HepG2 (cell line): Measurements from ENCODE around the gene CUL7. TPM values are rescaled to one million over a fixed set of nuclear protein-coding genes. Genes with fewer than 3 reads are reported as not detected.
A peak's percentile ranks its signal among the peaks of the same experiment; 100 is the strongest.

Experiments used
- ATAC-seq: fragments of 200-7000 bp; cut with Tn5 transposase; 3 replicates; pipeline ENCODE4 v1.9.1; 2020; ENCODE audit warnings: mild to moderate bottlenecking, moderate library complexity
- BruUV-seq: library from RNA; stranded (reverse); fragments of 400-500 nt; replicated peaks from 2 replicates; lab custom pipeline; 2021; lab: Mats Ljungman, UMichigan
- CTCF ChIA-PET: fragments of 300-600 bp; formaldehyde crosslinking; extraction: SDS; loops from one replicate; lab custom pipeline; 2021; ENCODE audit warnings: low total read pairs, inconsistent platforms, low intra/inter-chr PET ratio; lab: Yijun Ruan, JAX
- POLR2A ChIA-PET: fragments of 350-600 bp; sonication (Branson Sonifier 250); formaldehyde crosslinking; loops from one replicate; lab custom pipeline; 2020; ENCODE audit warnings: antibody characterized with exemption, inconsistent platforms; lab: Yijun Ruan, JAX
- DNase-seq: peaks from one replicate; pipeline ENCODE4 v3.0.0-alpha.2; 2015; ENCODE audit warnings: low spot score
- FAIRE-seq: peaks from 3 replicates; lab custom pipeline; 2011; peaks lifted over from hg19 to GRCh38; lab: Jason Lieb, UNC
- H2AFZ ChIP-seq: one replicate; pipeline ENCODE4 v1.6.1; 2011; ENCODE audit warnings: low read length, inconsistent platforms
- H3K27ac ChIP-seq: fragments of 300-600 bp; 3 replicates; pipeline ENCODE4 v1.8.0; 2011; ENCODE audit warnings: mixed run types, mild to moderate bottlenecking, mixed read lengths, low read length, inconsistent platforms; ENCODE audit not compliant: insufficient read depth; ENCODE audit errors: extremely low read length
- H3K27me3 ChIP-seq, 2 experiments: fragments of 200-600 bp in 1 of 2; 2 replicates in 1 of 2; 3 replicates in 1 of 2; pipeline versions ENCODE4 v1.6.0 to v1.8.0; 2011; ENCODE audit warnings: low read length in 2 of 2, mild to moderate bottlenecking in 2 of 2, moderate library complexity in 2 of 2, inconsistent platforms in 1 of 2; ENCODE audit not compliant: insufficient read depth in 2 of 2, control insufficient read depth in 1 of 2
- H3K36me3 ChIP-seq, 2 experiments: fragments of 200-600 bp in 1 of 2; replicated peaks in 1 of 2; 2 replicates in 1 of 2; 3 replicates in 1 of 2; pipeline versions ENCODE4 v1.5.1 to v1.8.0; 2011; ENCODE audit warnings: low read length in 2 of 2, inconsistent platforms in 1 of 2; ENCODE audit not compliant: insufficient read depth in 2 of 2, control insufficient read depth in 1 of 2
- H3K4me1 ChIP-seq: 2 replicates; pipeline ENCODE4 v1.5.1; 2012; ENCODE audit warnings: low read length, inconsistent platforms; ENCODE audit not compliant: insufficient read depth
- H3K4me2 ChIP-seq: 2 replicates; pipeline ENCODE4 v1.6.0; 2011; ENCODE audit warnings: low read depth, low read length, inconsistent platforms
- H3K4me3 ChIP-seq, 3 experiments: fragments of 200-600 bp in 1 of 3; sonication (generic), shearing (Covaris generic) in 1 of 3; replicated peaks in 1 of 3; 2 replicates each; pipeline ENCODE4 v1.5.1; 2011 to 2016; ENCODE audit warnings: low read length in 3 of 3, inconsistent platforms in 2 of 3, low read depth in 2 of 3, mild to moderate bottlenecking in 2 of 3, control low read depth in 1 of 3, mixed read lengths in 1 of 3; ENCODE audit not compliant: insufficient read depth in 1 of 3
- H3K79me2 ChIP-seq: one replicate; pipeline ENCODE4 v1.6.1; 2011; ENCODE audit warnings: low read length, inconsistent platforms; ENCODE audit not compliant: insufficient read depth
- H3K9ac ChIP-seq: 2 replicates; pipeline ENCODE4 v1.6.0; 2011; ENCODE audit warnings: mild to moderate bottlenecking, low read depth, low read length, inconsistent platforms; ENCODE audit not compliant: insufficient read depth
- H3K9me3 ChIP-seq: 2 replicates; pipeline ENCODE4 v1.5.1; 2012; ENCODE audit warnings: mild to moderate bottlenecking, low read length
- H4K20me1 ChIP-seq: 2 replicates; pipeline ENCODE4 v1.6.0; 2011; ENCODE audit warnings: inconsistent platforms, mild to moderate bottlenecking, low read length, moderate library complexity; ENCODE audit not compliant: insufficient read depth
- GATA4 ChIP-seq: sonication (generic); IDR thresholded peaks from 2 replicates; pipeline ENCODE4 v1.6.1; 2016; ENCODE audit warnings: antibody characterized with exemption, low read depth, borderline replicate concordance
- ISL2 ChIP-seq: sonication (generic); formaldehyde crosslinking; IDR thresholded peaks from 2 replicates; pipeline ENCODE4 v1.5.0; 2020; ENCODE audit warnings: missing genetic modification reagents
- NFE2L1 ChIP-seq: sonication (generic); formaldehyde crosslinking; IDR thresholded peaks from 2 replicates; pipeline ENCODE4 v1.4.0; 2020; ENCODE audit warnings: missing genetic modification reagents, mild to moderate bottlenecking, borderline replicate concordance
- NKX3-1 ChIP-seq: sonication (generic); formaldehyde crosslinking; IDR thresholded peaks from 2 replicates; pipeline ENCODE4 v1.5.0; 2020; ENCODE audit warnings: missing genetic modification reagents
- WGBS: methylation state at CpG from one replicate; pipeline ENCODE4 v1.1.6; 2017; ENCODE audit warnings: low lambda C conversion rate; 5-methylcytosine and 5-hydroxymethylcytosine counted together
- in situ Hi-C: cut with HindIII; loops from 2 replicates; pipeline ENCODE4 v1.10.0; 2017; ENCODE audit warnings: low pct_unique_long_range_greater_than_20kb; ENCODE audit not compliant: extremely low pct_ligation_motif_present
- intact Hi-C: fragments of 100-400 bp; cut with micrococcal nuclease; formaldehyde crosslinking; loops from one replicate; pipeline ENCODE4 v1.10.0; 2022; ENCODE audit not compliant: unreplicated experiment
- polyA plus RNA-seq, 8 experiments: library from polyadenylated mRNA; depleted of rRNA in 3 of 8; stranded (reverse) in 7 of 8; unstranded in 1 of 8; fragments of >200 nt; fragmentation: Illumina TruSeq in 4 of 8; extraction: Trizol in 4 of 8; gene quantifications; 2 replicates each; pipeline versions ENCODE4 v1.2.1 to v1.2.3, GENCODE V29; 2011 to 2016; ENCODE audit warnings: low read depth in 4 of 8, missing spikeins in 1 of 8, mixed read lengths in 1 of 8; ENCODE audit not compliant: insufficient read depth in 1 of 8
- total RNA-seq, 5 experiments: library from RNA; depleted of rRNA; stranded (reverse); fragments of >200 nt; fragmentation: Illumina TruSeq; extraction: Trizol; gene quantifications; 2 replicates each; pipeline ENCODE4 v1.2.3, GENCODE V29; 2016; ENCODE audit warnings: low read depth in 1 of 5
- TF ChIP-seq, protein P1 (sequence below): sonication (generic); formaldehyde crosslinking; conservative IDR thresholded peaks from 2 replicates; pipeline ENCODE4 v1.8.0; 2022; ENCODE audit warnings: mild to moderate bottlenecking, moderate library complexity, missing genetic modification reagents
- TF ChIP-seq, protein P2 (sequence below): sonication (generic); formaldehyde crosslinking; IDR thresholded peaks from 2 replicates; pipeline ENCODE4 v1.5.0; 2020; ENCODE audit warnings: mild to moderate bottlenecking, low read depth, missing genetic modification reagents, borderline replicate concordance
- TF ChIP-seq, protein P3 (sequence below): sonication (generic); formaldehyde crosslinking; IDR thresholded peaks from 2 replicates; pipeline ENCODE4 v1.4.0; 2020; ENCODE audit warnings: missing genetic modification reagents

CUL7 gene
- total and polyA plus RNA-seq, 2 of the 13 experiments (the other 11 are each of a cell fraction or from before 2014, with no cell fraction given): 32.0 to 60.7 TPM

DNA sequence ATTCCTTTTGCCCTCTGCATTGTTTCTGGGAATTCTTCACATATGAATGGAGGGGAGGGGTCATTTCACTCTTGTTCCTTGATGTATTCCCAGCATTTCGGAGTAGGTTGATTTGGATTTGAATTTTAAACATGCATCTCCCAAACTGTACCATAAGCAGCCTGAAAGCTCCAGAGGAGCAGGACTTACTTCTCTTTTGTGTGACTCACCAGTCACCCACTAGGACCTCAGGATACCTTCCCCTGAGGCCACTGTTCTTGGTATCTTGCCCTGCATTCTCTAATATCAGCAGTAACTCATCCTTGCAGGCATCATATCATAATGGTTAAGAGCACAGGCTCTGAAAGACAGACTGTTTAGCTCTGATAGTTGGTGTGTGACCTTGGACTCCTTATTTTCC lies 4.9 kb upstream of the CUL7 start:
- no TSS peak for BruUV-seq
- CTCF ChIA-PET: no interaction called here

DNA sequence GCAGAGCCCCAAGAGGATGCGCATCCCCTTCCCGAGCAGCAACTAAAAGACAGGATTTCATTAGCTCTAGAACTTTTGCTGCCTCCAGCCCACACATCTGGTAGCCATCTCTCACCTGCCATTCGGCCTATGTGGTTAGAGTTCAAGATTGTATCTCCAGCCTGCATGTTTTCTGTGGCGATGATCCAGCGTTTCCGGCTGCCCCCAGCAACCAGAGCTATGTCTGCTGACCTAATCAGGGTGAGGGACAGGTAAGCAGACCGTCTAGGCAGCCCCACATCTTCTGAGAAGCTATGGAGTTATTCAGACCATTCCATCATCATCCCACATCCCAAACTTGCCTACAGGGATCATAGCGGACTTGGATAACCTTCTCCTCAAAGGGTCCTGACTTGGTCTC lies 2.3 kb upstream of the CUL7 start:
- Histone ChIP-seq H2AFZ (no peak overlapping the region), H3K9ac (no peak overlapping the region), H3K36me3 (peaks cover 2 to 26% of the 10 kb centered on the region in 2 experiments; a peak in 4 of 5 replicates), H3K27ac (no peak overlapping the region), H3K4me1 (peaks cover 48% of the 10 kb centered on the region), H3K9me3 (no peaks in the 10 kb centered on the region), H3K79me2 (peaks cover 48% of the 10 kb centered on the region), H4K20me1 (no peaks in the 10 kb centered on the region), H3K4me2 (no peak overlapping the region), H3K27me3 (no peaks in the 10 kb centered on the region; a peak in 1 of 5 replicates), H3K4me3 (no peak overlapping the region)
- TF ChIP-seq, protein P1, sequence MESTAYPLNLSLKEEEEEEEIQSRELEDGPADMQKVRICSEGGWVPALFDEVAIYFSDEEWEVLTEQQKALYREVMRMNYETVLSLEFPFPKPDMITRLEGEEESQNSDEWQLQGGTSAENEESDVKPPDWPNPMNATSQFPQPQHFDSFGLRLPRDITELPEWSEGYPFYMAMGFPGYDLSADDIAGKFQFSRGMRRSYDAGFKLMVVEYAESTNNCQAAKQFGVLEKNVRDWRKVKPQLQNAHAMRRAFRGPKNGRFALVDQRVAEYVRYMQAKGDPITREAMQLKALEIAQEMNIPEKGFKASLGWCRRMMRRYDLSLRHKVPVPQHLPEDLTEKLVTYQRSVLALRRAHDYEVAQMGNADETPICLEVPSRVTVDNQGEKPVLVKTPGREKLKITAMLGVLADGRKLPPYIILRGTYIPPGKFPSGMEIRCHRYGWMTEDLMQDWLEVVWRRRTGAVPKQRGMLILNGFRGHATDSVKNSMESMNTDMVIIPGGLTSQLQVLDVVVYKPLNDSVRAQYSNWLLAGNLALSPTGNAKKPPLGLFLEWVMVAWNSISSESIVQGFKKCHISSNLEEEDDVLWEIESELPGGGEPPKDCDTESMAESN (CRISPR knock-in tag): no peak
- TF ChIP-seq, protein P2, sequence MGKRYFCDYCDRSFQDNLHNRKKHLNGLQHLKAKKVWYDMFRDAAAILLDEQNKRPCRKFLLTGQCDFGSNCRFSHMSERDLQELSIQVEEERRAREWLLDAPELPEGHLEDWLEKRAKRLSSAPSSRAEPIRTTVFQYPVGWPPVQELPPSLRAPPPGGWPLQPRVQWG (CRISPR knock-in tag): no peak
- TF ChIP-seq NKX3-1: no peak
- no peak for TF ChIP-seq ISL2 (CRISPR knock-in tag)
- FAIRE-seq: no peak
- no peak for ATAC-seq
- BruUV-seq: no TSS peak
- POLR2A ChIA-PET: interaction anchor here (0.9 to 1.9 kb wide), 4 partner anchors 8 to 127 kb away, joined by 3 to 7 read pairs (median 3); partner anchors contain the start of genes CNPY3, PEX6 and PPP2R5D
- 97% methylated on average over 8 of the region's 8 CpGs for WGBS
- CTCF ChIA-PET: no interaction called here
- in situ Hi-C loops (no loop called here), intact Hi-C loops (no loop called here)
- no peak for DNase-seq

More for the DNA sequence above, 4.9 kb upstream of the CUL7 start:
- H3K4me3 ChIP-seq: peak overlapping the region; percentile 74 to 99 (median 93)
- intact Hi-C loops (loop anchor here (2.0 kb wide), 1 partner anchor 18 kb away; the partner anchor contains the start of gene PTK7), in situ Hi-C loops (no loop called here)
- FAIRE-seq: no peak
- no peak for DNase-seq
- H3K9me3 ChIP-seq: no peaks in the 10 kb centered on the region
- H3K9ac ChIP-seq: peak overlapping the region; percentile 88
- ATAC-seq: no peak
- H3K27ac ChIP-seq: peak overlapping the region; percentile 74
- TF ChIP-seq, protein P3, sequence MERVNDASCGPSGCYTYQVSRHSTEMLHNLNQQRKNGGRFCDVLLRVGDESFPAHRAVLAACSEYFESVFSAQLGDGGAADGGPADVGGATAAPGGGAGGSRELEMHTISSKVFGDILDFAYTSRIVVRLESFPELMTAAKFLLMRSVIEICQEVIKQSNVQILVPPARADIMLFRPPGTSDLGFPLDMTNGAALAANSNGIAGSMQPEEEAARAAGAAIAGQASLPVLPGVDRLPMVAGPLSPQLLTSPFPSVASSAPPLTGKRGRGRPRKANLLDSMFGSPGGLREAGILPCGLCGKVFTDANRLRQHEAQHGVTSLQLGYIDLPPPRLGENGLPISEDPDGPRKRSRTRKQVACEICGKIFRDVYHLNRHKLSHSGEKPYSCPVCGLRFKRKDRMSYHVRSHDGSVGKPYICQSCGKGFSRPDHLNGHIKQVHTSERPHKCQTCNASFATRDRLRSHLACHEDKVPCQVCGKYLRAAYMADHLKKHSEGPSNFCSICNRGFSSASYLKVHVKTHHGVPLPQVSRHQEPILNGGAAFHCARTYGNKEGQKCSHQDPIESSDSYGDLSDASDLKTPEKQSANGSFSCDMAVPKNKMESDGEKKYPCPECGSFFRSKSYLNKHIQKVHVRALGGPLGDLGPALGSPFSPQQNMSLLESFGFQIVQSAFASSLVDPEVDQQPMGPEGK: 0 out of 2 replicates have a peak, but pooled peaks have one; percentile 3
- TF ChIP-seq NFE2L1 (CRISPR knock-in tag): no peak
- TF ChIP-seq GATA4: no peak
- H4K20me1 ChIP-seq: no peaks in the 10 kb centered on the region
- H3K36me3 ChIP-seq: peaks cover 2 to 29% of the 10 kb centered on the region in 2 experiments; a peak in 4 of 5 replicates
- H3K79me2 ChIP-seq: peaks cover 35% of the 10 kb centered on the region
- no peaks in the 10 kb centered on the region; a peak in 1 of 5 replicates for H3K27me3 ChIP-seq
- WGBS: 61% methylated on average over 1 of the region's 1 CpG
- POLR2A ChIA-PET: interaction anchor here (1.0 to 3.3 kb wide), 8 partner anchors 18 to 168 kb away, joined by 3 to 103 read pairs (median 36); partner anchors contain the start of genes KLHDC3, MEA1, PEX6 and PPP2R5D
- H2AFZ ChIP-seq: no peak overlapping the region
- H3K4me1 ChIP-seq: peaks cover 42% of the 10 kb centered on the region
- H3K4me2 ChIP-seq: peak overlapping the region; percentile 91
